HG02885 (cell line): Measurements from ENCODE around the gene MSLN.
"Not testable (repeated sequence)": the region's sequence is repeated elsewhere in the genome, so short reads cannot be mapped to it uniquely, and the experiment has no call there.

Source experiments
- ATAC-seq: cut with Tn5 transposase; IDR thresholded peaks from one replicate; pipeline ENCODE4 v1.9.1; 2021; ENCODE audit warnings: mild to moderate bottlenecking; ENCODE audit not compliant: unreplicated experiment, poor library complexity

MSLN gene

GRCh38 chr16:754121-754607 is 6.4 kb upstream of the MSLN start:
- not testable (repeated sequence) for ATAC-seq

- ATAC-seq = no peak
These were observed 5.9 kb upstream of the MSLN start for GRCh38 chr16:754656-755055.

- no peak for ATAC-seq
These were observed 4.1 kb upstream of the MSLN start for GRCh38 chr16:756428-756827.

- no peak for ATAC-seq
These were observed 1.2 kb upstream of the MSLN start for GRCh38 chr16:759110-759910.

GRCh38 chr16:760065-760464 is 469 bp upstream of the MSLN start:
- no peak for ATAC-seq

- ATAC-seq = no peak
These were observed 1.3 kb downstream of the MSLN start for GRCh38 chr16:761625-762513.

GRCh38 chr16:762595-763268 is 2.2 kb downstream of the MSLN start:
- ATAC-seq = no peak

GRCh38 chr16:763369-764183 is 3.0 kb downstream of the MSLN start:
- ATAC-seq = no peak

- ATAC-seq = no peak
These were observed 3.7 kb downstream of the MSLN start for GRCh38 chr16:764184-764750.

- ATAC-seq = no peak
These were observed 4.4 kb downstream of the MSLN start for GRCh38 chr16:764848-765487.

GRCh38 chr16:765488-765865 is 4.9 kb downstream of the MSLN start:
- no peak for ATAC-seq

GRCh38 chr16:766008-766819 is 5.7 kb downstream of the MSLN start:
- no peak for ATAC-seq

- no peak for ATAC-seq
These were observed 6.5 kb downstream of the MSLN start for GRCh38 chr16:766820-767640.

GRCh38 chr16:767743-768235 is 7.3 kb downstream of the MSLN start:
- ATAC-seq = no peak

GRCh38 chr16:768428-768827 is 7.9 kb downstream of the MSLN start:
- ATAC-seq = no peak

GRCh38 chr16:769184-769784 is 8.8 kb downstream of the MSLN start:
- no peak for ATAC-seq

- ATAC-seq = no peak
These were observed 9.4 kb downstream of the MSLN start for GRCh38 chr16:769934-770333.
